NK-92 treated with Interleukin-12 subunit alpha and Interleukin-12 subunit beta, amount 100 ng/mL, for 24 hours (cell line): Measurements from ENCODE around the gene CHRNA1.
"Not testable (repeated sequence)": the region's sequence is repeated elsewhere in the genome, so short reads cannot be mapped to it uniquely, and the experiment has no call there.

Experiments
- DNase-seq: peaks from one replicate; lab custom pipeline; 2025; lab: John Stamatoyannopoulos, UW

Gene CHRNA1

DNA sequence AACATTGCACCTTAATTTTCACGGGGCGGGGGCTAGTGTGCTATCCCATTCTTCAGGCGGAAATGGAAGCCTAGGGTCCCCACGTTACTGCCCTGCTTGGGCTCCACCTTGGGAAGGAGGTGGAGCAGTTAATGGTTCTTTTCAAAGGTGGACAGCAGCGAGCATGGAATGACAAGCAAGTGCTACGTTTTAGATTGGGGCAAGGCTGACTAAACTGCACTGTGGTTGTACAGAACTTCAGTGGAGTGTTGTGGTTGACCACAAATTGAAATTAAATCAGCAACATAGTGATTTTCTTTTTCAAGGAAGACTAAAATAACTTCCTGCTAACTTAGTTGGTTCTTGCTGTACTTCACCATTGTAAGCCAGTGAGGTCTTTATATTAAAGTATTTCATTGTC lies 47.0 kb downstream of the CHRNA1 start:
- peak; percentile 26 for DNase-seq

DNA sequence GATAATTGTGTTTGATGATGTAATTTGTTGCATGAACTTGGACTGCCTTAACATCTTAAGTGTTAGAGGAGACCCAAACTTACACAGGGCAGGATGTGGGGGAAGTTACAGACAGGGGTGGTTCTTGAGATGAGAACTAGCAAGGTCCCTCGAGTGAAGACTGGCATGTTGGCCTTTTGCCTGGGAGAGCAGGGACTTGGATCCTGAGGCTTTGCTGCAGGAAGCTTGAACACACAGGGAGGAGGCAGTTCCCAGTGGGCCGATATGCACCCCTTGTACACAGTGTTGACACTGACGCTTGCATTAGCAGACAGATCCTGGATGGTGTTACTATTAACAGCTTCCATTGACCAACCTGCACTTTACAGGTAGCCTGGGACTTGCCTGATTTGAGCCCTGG lies 47.5 kb downstream of the CHRNA1 start:
- peak; percentile 38 for DNase-seq

DNA sequence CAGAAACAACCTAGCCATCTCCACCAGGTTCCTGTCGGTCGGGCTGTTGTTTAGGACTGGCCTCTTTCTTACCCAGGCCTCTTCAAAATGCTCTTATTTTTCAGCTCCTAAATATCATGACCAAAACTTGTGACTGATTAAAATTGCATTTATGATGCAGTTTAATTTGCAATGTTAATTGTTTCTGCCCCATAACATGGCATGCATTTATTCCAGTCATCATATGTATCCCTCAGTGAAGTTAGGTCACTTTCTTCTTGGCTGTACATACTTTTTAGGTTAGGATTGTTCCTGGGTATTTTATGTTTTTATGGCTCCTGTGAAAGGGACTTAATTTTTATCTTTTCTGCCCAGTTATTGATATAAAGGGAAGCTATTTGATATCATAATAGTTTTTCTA lies 50.6 kb downstream of the CHRNA1 start:
- no peak for DNase-seq

DNA sequence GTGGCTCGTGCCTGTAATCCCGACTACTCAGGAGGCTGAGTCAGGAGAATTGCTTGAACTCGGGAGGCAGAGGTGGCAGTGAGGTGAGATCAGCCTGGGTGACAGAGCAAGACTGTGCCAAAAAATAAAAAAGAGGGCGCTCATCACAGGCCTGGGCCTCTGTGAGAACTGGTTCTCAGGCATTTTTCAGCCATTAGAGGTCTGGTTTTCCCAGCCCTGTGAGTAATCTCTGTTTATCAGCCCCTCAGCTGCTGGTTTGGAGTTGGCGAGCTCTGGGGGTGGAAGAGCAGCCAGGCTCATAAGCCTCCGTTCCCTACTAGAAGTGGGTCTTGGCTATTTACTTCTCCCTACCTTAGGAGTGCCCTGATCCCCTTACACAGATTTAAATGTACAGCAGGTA lies 53.1 kb downstream of the CHRNA1 start:
- no peak for DNase-seq

DNA sequence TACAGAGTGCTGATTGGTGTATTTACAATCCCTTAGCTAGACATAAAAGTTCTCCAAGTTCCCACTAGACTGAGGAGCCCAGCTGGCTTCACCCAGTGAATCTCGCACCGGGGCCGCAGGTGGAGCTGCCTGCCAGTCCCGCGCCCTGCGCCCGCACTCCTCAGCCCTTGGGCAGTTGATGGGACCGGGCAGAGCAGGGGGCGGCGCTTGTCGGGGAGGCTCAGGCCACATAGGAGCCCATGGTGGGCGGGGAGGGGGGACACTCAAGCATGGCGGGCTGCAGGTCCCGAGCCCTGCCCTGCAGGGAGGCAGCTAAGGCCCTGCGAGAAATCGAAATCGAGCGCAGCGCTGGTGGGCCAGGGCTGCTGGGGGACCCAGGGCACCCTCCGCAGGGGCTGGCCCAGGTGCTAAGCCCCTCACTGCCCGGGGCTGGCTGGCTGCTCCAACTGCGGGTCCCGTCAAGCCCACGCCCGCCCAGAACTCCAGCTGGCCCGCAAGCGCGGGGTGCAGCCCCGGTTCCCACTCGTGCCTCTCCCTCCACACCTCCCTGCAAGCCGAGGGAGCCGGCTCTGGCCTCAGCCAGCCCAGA lies 54.8 kb downstream of the CHRNA1 start:
- not testable (repeated sequence) for DNase-seq

DNA sequence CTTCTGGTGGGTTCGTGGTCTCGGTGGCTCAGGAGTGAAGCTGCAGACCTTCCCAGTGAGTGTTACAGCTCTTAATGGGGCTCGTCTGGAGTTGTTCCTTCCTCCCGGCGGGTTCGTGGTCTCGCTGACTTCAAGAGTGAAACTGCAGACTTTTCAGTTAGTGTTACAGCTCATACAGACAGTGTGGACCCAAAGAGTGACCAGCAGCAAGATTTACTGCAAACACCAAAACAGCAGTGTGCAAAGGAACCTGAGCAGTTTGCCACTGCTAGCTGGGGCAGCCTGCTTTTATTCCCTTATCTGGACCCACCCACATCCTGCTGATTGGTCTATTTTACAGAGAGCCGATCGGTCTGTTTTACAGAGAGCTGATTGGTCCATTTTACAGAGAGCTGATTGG lies 55.6 kb downstream of the CHRNA1 start:
- no peak for DNase-seq

DNA sequence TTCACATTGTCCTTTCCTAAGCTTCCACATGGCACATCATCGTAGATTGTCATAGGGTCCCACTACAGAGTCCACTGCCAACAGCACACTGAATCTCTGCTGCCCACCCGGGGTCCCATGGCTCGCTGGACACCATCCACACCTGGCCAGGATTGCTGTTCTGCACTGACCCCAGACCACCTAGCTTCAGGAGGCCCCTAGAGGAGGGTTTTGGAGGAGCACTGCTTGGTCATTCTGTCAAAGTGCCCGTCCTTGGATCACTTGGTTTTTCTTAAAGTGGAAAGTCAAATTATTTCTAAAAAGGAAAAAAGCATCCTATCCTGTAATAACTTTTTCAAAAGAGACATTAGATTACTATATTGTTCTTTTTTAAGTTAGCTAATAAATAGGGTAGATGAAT lies 59.0 kb downstream of the CHRNA1 start:
- no peak for DNase-seq

DNA sequence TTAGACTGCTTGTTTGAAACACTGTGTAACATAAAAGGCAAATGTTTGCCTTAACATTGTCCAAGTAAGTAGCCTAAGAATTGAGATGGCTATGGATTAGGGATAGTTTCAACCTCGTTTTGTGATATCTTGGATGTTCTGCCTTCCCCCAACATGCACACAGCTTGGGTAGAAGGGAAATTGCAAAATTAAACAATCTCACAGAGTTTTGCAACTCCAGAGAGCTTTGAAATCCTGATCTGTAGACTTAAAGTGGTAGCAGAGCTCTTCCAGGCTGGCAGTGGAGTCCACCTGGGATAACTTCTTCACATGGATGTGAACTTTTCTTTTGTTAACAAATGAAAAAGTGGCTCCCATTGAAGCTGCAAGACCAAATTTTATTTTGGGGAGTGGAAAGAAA lies 59.6 kb downstream of the CHRNA1 start:
- DNase-seq: no peak

DNA sequence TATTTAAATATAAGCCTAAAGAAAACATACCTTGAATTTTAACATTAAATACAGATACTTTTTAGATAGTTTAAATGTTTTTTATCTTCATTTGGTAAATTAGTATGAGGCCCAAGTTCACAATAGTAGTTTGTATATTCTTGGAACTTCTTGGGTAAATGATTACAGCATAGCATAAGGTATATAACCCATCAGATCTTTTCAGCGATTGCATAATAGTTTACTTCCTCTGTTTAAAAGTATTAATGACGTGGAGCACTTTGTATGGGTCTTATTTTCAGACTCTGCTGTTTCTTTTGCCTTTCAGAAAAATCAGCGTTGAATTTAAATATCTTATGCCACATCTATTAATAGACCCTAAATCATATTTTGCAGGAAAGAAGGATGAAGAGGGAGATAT lies 60.2 kb downstream of the CHRNA1 start:
- no peak for DNase-seq

DNA sequence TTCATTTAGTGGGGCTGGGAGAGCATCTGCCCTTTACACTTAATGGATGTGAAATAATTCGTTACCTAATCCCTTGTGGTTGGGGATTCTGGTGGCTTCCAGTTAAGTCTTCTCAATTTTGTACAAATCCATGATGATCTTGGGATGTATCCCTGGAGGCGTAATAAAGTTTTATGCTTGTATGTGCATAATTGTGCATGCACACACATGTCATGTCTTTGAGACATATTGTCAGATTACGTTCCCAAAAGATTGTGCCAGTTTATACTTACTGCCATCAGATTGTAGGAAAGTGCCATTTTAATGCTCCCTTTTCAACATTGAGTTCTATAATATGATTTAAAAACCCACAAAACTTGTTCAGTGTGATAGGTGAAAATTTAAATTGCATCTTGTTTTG lies 60.8 kb downstream of the CHRNA1 start:
- no peak for DNase-seq

DNA sequence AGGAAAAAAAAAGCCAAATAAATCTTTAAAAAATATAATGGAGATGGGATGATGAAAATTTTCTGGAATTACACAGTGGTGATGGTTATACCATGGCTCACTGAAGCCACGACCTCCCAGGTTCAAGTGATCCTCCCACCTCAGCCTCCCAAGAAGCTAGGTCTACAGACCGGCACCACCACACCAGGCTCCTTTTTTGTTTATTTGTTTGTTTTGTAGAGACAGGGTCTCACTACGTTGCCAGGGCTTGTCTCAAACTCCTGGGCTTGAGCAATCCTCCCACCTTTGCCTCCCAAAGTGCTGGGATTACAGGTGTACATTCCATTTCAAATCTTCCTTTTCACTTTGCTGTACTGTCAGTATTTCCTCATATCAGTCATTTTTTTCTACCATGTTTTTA lies 61.7 kb downstream of the CHRNA1 start:
- DNase-seq: no peak

DNA sequence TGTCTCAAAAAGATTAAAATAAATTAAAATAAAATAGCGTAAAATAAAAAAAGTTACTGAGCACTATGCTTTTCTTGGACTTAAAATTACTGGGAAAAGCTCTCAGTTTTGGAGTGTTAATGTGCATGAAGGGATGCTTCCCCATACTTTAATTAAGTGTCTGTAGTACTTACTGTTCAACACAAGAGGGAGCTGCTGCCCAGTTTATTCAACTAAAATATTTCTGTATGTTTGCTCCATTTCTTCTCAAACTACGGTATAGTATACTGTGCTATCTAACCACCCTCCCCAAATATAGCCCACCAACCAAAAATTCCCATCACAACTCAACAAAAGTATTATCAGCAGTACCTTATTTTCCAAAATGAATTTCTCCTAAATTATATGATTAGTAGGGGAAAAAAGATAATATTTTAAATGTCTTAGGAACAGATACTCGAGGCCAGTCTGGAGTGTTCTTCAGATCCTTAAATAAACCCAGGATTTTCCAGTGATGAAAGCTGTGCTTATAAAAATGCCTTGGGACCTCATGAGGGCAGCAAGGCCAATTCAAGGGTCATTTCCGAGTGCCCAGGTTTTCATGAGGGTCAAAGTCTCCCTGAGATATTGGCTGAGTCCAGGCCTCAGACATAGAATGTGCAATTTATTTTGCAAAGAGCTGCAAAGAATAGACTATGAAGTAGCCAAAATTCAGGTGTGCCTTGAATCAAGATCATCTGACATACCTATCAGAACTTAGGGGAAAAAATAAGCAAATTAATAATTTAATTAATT lies 64.1 kb downstream of the CHRNA1 start:
- DNase-seq: no peak
